CD1c-positive myeloid dendritic cell (primary cell): ENCODE results near the gene SOWAHC.
A peak's percentile ranks its signal among the peaks of the same experiment; 100 is the strongest.
"Not testable (repeated sequence)": the region's sequence is repeated elsewhere in the genome, so short reads cannot be mapped to it uniquely, and the experiment has no call there.

Experiments
- DNase-seq: peaks from one replicate; pipeline ENCODE4 v3.0.0-alpha.2; 2016; ENCODE audit errors: extremely low spot score

SOWAHC gene, protein sequence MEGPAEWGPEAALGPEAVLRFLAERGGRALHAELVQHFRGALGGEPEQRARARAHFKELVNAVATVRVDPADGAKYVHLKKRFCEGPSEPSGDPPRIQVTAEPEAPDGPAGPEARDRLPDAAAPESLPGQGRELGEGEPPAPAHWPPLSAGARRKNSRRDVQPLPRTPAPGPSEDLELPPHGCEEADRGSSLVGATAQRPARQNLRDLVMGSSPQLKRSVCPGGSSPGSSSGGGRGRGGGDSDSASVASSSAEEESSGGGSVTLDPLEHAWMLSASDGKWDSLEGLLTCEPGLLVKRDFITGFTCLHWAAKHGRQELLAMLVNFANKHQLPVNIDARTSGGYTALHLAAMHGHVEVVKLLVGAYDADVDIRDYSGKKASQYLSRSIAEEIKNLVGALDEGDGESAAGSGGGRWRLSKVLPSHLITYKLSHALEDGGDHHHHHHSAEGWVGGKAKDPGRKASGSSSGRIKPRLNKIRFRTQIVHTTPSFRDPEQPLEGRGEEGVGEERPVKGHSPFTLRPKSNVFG

DNA sequence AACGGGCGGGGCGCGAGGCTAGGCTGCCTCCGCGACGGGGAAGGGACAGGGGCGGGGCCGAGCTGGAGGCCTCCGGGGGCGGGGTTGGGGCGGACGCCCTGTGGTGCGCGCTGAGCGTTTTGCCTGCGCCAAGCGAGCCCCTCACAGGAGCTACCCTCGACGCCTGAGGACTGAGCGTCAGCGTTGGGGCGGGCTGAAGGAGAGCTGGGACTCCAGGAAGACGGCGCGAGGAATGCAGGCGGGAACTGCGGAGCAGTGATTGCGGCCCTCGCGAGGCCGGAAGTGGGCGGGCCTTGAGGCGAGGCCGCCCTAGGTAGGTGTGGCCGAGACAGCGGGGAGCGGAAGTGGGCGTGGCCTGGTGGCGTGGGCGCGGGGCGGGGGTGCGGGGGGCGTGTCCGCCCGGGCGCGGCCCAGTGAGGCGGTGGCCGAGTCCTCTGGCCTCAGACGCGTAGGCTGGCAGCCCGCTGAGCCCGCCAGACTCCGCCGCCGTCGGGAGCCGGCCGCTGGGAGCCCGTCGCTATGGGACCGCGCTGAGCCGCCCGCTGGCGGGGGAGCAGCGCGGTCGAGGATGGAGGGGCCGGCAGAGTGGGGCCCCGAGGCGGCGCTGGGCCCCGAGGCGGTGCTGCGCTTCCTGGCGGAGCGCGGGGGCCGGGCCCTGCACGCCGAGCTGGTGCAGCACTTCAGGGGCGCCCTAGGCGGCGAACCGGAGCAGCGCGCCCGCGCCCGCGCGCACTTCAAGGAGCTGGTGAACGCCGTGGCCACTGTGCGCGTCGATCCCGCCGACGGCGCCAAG lies at the start of gene SOWAHC, which contains the start of gene SEPTIN10:
SOWAHC (plus strand) TSS at position 443 of the 793 bp plus-strand sequence; CDS start at position 569, 126 bp downstream.
SEPTIN10 (minus strand) TSS at position 45 of the 793 bp plus-strand sequence. CDS start 139 bp downstream, outside the sequence.
- peak; percentile 97 for DNase-seq

DNA sequence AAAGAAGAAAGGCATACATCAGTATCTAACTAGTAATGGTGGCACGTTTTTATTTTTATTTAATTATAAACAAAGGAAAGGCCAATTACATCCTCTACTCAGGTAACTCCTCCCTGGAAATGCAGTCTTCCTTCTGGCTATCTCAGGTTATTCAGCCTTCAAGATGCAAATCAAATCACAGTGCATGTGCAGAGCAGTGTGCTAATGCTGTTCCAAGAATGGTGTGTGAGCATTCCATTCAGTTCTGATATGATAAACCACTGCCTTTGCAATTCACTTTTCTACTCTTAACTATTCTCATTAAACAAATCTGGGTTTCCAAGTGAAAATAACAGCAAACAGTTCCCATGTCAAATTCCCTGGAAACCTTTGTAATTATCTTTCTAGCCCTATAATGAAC lies 38.8 kb upstream of the SOWAHC start:
- DNase-seq: no peak

DNA sequence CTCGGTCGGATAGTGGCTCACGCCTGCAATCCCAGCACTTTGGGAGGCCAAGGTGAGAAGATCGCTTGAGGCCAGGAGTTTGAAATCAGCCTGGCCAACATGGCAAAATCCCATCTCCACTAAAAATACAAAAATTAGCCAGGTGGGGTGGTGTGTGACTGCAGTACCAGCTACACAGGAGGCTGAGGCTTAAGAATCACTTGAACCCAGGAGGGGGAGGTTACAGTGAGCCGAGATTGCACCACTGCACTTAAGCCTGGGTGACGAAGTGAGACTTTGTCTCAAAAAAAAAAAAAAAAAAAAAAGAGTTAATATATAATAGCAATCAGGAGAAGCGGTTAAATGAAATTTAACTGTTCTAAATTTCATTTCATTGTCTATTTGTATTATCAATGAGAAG lies 36.5 kb upstream of the SOWAHC start:
- not testable (repeated sequence) for DNase-seq

DNA sequence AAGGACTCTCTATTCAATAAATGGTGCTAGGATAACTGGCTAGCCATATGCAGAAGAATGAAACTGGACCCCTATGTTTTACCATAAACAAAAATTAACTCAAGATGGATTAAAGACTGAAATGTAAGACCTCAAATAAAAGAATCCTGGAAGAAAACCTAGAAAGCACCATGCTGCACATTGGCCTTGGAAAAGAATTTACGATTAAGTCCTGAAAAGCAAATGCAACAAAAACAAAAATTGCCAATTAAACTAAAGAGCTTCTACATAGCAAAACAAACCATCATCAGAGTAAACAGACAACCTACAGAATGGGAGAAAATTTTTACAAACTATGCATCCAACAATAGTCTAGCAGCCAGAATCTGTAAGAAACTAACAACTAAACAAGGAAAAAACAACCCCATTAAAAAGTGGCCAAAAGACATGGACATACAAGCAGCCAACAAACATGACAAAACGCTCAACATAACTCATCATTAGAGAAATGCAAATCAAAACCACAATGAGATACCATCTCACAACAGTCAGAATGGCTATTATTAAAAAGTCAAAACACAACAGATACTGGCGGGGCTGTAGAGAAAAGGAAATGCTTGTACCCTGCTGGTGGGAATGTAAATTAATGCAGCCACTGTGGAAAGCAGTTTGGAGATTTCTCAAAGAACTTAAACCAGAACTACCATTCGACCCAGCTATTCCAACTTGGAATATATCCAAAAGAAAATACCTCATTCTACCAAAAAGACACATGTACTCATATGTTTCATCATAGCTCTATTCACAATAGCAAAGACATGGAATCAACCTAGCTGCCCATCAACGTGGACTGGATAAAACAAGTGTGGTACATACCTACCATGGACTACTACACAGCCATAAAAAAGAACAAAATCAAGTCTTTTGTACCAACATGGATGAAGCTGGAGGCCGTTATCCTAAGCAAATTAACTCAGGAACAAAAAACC lies 31.0 kb upstream of the SOWAHC start:
- no peak for DNase-seq

DNA sequence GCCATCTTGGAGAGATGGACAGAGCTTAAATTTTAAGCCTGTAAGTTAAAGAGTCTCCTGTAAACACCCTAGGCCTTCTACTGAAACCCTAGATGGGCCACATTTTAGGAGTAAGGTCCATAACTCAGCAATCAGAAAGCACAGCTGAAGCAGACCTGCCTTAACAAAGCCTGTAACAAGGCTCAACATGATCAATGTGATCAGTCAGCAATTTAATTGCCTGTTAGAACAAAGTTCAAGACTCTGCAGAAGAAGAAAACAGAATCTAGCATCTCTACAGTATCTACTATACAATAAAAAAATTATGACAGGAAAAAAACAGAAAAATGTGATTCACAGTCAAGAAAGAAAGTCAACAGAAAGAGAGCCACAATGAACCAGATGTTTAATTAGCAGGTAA lies 27.5 kb upstream of the SOWAHC start:
- no peak for DNase-seq

DNA sequence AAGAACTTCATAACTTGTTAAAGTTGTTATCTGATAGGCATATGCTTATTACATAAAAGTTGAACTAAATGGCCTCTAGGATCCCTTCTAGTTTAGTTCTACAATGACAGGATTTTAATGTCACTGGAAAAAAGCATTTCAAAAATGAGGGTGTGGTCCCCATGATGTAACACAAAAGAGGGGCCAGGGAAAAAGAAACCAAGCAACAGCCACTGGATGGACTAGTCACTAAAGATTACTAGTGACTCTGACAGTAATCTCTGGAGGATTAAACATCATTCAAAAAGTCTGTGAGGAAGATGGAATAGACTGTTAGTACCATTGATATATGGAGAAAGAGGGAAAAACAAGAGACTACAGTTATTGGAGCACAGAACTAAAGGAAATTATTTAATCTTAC lies 23.0 kb upstream of the SOWAHC start:
- no peak for DNase-seq

DNA sequence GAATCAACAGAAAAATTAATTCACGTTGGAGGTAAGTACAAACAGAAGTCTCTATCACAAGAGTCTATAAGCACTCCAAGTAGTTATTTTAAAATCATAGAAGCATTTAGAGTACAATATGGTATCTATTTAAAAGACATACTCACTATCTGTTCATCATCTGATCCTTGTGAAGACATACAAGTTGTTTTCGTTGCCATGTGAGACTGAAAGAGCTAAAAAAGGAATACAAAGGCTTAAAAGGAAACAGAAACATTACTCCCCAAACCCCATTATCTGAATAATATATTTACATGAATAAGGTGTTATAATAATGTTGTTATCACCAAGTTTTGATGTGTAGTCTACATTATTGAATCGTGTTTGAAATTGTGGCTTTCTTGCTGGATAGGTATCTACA lies 21.3 kb upstream of the SOWAHC start:
- DNase-seq: no peak

DNA sequence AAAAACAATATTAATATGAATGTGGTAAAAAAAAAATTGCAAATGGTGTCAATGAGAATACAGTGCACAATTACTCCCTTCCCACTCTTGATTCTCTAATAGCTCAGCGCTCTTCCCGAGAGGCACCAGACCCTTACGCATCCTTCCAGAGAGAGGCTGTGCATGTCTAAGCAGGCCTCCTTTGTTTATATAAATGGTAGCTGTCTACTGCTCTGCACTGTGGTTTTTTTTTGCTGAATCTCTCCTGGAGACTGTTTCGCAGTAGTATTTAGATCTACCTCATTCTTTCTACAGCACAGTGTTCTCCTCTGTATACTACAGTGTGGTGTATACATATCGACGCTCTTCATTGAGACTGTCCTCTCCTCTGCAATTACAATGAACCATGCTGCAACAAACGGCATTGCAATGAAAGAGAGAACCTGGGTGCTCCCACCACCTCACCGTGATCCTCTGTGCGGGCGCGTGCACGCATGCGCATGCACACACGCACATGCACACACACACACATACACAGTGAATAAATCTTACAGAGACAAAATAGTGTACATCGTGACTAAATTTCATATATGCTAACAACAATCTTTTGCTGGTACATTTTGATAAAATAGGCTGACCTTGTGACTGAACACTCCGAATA lies 19.8 kb upstream of the SOWAHC start:
- no peak for DNase-seq

DNA sequence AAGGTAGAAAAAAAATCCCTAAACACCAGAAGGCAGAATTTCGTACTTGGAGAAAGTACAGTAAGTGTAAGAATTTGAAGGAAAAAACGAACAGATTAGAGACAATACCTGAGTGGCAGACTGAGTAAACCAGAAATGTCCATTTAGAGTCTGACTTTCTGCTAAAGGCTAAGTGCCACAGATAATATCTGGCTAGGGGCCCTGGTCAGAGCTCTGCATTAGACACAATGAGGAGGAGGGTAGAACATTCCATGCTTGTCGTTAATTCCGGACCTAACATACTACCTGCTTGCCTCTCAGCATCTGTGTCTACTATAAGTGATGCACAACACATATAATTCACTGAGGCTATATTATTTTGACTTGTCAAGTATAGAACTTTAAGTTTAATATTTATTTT lies 18.5 kb upstream of the SOWAHC start:
- DNase-seq: no peak

DNA sequence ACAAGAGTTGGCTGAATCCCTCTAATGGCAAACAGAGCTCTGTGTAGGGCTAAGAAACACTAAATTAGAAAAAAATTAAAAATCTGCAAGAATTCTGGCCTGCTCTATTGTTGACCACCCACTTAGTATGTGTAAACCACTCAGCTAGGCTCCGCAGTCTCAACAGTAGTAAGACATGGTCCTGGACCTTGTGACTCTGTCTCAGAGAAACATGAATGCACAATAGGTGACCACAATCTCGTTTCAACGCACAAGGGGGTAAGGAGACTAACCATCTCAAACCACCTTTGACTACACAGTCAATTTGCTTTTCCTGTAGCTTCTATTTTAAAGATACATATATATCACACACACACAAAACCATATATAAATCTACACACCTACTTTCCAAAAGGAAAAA lies 16.9 kb upstream of the SOWAHC start:
- no peak for DNase-seq

DNA sequence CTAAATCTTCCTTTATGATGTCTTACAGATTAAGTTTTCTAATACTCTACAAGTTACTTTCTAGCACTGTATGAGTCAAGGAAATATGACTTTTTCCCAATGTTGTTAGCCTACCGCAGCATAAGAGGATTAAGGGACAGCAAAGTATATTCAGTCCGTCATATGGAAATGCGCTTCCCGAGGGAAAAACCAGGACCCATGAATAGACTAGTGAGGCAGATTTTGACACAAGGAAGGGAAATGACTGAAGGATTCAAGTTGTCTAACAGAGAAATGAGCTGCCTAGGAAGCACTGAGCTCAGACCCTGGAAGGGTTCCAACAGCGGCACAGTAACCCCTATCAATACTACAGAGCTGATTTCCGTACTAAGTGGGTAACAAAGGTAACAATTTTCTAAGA lies 12.4 kb upstream of the SOWAHC start:
- no peak for DNase-seq

DNA sequence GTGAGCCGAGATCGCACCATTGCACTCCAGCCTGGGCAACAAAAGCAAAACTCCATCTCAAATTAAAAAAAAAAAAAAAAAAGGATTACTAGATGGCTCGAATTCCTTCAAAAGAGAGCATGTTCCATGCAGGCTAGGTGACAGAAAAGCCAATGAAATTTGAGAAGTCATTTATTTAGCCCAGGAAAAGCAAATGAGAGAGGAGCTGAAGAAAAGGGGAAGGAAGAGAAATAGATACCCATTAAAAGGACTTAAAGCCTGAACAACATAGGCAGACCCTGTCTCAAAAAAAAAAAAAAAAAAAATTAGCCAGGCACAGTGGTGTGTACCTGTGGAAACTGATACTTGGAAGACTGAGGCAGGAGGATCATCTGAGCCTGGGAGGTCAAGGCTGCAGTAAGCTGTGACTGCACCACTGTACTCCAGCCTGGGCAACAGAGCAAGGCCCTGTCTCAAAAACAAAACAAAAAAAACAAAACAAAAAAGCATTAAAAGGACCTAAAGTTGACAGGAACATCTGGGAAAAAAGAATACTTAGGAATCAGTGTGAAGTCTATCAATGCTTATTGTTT lies 11.5 kb upstream of the SOWAHC start:
- DNase-seq: no peak

DNA sequence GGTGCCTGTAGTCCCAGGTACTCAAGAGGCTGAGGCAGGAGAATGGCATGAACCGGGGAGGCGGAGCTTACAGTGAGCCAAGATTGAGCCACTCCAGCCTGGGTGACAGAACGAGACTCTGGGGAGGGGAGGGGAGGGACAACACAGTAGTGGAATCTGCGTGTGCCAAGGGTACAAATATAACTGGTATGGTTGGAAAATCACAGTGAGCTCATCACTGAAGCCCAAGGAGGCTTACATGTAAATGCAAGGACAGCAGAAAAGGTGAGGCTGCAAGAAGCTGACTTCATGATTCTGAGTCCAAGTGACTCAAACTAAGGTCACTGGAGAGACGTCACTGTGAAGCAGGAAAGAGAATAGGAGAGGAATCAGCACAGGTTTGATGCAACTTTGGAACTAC lies 9.6 kb upstream of the SOWAHC start:
- DNase-seq: no peak

DNA sequence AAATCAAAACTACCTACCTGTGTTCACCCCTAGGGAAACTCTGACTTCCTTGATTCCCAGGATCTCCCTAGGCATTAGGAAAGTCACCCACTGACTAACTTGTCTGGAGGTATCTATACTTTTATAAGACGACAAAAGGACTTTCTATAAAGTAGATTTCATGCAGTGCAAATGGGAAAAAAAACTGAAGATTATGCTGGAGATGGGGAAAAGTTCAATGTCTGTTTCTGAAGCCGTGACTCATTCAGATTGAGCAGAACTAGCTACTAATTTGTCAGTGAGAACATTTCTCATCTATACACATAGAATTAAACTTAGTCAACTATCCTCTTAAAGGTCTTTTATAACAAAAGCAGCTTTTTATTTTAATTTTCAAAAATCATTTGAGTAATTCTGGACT lies 6.4 kb upstream of the SOWAHC start:
- no peak for DNase-seq

DNA sequence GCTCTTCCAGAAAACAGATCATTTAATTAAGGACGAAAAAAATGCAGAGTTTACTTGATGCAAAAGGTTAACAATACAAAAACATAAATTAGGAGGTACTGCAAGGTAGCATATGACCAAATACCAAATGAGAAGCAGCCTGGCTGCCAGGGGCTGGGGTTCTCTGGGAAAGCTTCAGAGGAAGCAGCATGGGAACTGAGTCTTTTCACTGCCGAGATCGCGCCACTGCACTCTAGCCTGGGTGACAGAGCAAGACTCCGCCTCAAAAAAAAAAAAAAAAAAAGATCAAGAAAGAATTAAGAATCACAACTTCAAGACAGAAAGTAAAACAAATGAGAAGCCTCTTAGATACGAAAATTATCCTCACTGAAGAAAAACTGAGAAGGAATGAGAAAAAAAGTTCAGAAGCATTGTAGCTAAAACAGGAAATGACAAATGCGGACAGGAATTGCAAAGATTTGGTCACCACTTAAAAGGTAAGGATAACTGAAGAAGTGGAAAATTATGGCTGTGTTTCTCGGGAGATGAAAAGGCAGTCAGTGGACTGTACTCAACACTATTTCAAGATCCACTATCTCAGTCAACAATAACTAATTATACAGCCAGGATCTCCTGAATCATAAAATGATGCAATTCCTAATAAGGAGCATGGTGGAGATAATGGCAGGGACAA lies 4.7 kb upstream of the SOWAHC start:
- DNase-seq: no peak

DNA sequence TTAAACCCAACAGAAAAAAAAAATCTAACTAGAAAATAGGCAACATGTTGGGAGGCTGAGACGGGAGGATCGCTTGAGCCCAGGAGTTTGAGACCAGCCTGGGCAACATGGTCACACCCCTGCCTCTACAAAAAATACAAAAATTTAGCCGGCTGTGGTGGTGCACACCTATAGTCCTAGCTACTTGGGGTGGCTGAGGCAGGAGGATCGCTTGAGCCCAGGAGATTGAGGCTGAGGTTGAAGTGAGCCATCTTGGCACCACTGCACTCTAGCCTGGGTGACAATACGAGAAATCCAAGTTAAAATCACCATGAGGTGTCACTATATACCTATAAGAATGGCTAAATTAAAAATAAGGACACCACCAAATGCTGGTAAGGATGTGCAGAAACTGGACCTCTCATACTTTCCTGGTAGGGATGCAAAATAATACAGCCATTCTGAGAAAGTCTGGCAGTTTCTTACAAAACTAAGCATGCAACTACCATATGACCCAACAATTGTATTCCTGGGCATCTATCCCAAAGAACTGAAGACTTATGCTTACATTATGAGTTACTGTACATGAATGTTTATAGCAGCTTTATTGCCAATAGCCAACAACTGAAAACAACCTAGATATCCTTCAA lies 2.6 kb upstream of the SOWAHC start:
- no peak for DNase-seq

DNA sequence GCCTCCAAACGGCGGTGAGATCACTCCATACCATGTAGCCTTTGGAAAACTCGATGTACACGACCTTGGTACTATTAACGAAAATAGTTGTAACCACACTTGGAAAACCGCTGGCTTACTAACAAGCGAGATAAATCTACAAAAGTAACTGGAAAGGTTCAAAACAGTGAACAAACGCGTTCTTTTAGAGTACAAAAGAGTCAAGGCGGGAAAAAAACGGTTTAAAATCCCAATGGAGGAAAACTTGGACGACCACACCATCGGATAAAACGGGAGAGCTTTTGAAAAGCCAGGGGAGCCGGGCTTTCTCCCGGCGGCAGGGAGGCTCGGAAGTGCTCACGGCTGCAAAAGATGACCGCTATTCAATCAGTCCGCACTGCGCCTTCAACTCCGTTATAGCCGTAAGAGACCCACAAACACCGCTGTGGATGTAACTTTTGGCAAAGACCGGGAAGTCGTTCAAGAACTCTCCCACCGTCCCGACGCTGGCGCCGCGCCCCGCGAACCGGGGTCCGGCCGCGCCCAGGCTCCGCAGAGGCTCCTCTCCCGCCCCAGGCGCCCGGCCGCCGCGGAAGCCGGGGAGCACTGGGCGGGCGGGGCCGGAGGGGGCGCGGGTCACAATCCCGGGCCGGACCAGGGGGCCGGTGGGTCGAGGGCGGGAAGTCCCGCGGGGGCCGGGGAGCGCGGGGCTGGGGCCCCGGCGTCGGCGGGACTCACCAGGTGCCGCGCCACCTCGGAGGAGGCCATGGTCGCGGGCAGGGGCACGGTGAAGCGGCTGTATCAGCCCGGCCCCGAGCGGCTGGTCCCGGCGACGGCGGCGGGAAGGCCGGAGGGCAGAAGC lies 863 bp upstream of the SOWAHC start:
- DNase-seq: peak; percentile 59

DNA sequence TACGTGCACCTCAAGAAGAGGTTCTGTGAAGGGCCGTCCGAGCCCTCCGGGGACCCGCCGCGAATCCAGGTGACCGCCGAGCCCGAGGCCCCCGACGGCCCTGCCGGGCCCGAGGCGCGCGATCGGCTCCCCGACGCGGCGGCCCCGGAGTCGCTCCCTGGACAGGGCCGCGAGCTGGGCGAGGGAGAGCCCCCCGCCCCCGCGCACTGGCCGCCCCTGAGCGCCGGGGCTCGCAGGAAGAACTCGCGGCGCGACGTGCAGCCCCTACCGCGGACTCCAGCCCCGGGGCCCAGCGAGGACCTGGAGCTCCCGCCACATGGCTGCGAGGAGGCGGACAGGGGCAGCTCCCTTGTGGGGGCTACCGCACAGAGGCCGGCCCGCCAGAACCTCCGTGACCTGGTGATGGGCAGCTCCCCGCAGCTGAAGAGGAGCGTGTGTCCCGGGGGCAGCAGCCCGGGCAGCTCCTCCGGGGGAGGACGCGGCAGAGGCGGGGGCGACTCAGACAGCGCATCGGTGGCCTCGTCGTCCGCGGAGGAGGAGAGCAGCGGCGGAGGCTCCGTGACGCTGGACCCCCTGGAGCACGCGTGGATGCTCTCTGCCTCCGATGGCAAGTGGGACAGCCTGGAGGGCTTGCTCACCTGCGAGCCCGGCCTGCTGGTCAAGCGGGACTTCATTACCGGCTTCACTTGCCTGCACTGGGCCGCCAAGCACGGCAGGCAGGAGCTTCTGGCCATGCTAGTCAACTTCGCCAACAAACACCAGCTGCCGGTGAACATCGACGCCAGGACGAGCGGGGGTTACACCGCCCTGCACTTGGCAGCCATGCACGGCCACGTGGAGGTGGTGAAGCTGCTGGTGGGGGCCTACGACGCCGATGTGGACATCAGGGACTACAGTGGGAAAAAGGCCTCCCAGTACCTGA lies 812 bp downstream of the SOWAHC start:
- DNase-seq: no peak
